ENCODE results near the gene CEP290. TPM values are rescaled to one million over a fixed set of nuclear protein-coding genes. Genes with fewer than 3 reads are reported as not detected.

The CEP290 gene
- total RNA-seq, 4 donors from 2014 or later: 5.6 to 77.8 (median 16.3) TPM

DNA sequence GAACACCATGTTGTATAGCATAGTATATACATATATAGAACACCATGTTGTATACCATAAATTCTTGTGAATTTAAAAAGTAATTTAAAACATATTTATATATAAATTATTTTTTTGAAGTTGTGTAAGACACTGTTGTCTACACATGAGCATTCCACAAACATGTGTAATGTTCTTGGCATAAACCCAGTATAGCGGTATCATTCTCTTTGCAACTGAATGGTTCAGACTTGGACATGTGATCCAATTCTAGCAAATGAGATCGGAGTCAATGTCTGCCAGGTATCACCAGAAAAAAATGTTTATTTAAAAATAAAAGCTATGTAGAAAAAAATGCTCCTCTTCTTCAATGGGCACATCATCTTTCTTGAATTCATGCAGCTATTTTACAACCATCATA lies 33.9 kb downstream of the CEP290 start:
- no peaks in the 10 kb centered on the region for H3K9me3 ChIP-seq
- H3K27ac ChIP-seq: no peak overlapping the region
- TF ChIP-seq, protein P1, sequence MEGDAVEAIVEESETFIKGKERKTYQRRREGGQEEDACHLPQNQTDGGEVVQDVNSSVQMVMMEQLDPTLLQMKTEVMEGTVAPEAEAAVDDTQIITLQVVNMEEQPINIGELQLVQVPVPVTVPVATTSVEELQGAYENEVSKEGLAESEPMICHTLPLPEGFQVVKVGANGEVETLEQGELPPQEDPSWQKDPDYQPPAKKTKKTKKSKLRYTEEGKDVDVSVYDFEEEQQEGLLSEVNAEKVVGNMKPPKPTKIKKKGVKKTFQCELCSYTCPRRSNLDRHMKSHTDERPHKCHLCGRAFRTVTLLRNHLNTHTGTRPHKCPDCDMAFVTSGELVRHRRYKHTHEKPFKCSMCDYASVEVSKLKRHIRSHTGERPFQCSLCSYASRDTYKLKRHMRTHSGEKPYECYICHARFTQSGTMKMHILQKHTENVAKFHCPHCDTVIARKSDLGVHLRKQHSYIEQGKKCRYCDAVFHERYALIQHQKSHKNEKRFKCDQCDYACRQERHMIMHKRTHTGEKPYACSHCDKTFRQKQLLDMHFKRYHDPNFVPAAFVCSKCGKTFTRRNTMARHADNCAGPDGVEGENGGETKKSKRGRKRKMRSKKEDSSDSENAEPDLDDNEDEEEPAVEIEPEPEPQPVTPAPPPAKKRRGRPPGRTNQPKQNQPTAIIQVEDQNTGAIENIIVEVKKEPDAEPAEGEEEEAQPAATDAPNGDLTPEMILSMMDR (IDR thresholded peaks at IDR 0.05): no peak
- no peak for TF ChIP-seq POLR2A (IDR thresholded peaks at IDR 0.05)
- no peaks in the 10 kb centered on the region for H3K4me1 ChIP-seq
- H3K4me3 ChIP-seq: no peak overlapping the region
- intact Hi-C loops (cut with DNase I; ENCODE audit: low total_unique reads): no loop called here
- DNase-seq: no peak
- no peaks in the 10 kb centered on the region for H3K27me3 ChIP-seq
- no peaks in the 10 kb centered on the region for H3K36me3 ChIP-seq

DNA sequence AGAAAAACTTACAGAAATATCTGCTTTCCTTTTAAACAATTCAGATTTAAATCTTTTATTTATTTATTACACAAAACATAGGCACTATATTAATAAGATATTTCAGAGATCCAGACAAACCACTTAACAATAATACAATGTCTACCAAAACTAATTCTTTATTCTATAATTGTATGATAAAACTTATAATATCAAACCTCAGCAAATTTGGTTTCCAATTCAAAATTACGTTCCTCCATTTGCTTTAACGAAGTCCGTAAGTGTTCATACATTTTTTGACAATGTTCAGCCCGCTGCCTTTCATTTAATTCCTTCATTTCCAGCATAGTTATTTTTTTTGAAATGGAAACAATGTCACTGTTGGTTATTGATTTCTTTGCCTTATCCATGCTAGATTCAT lies 48.3 kb downstream of the CEP290 start:
- Histone ChIP-seq H3K27me3 (no peaks in the 10 kb centered on the region), H3K36me3 (no peaks in the 10 kb centered on the region), H3K9me3 (no peaks in the 10 kb centered on the region), H3K4me1 (no peaks in the 10 kb centered on the region), H3K27ac (no peak overlapping the region), H3K4me3 (no peak overlapping the region)
- TF ChIP-seq, protein P1 (IDR thresholded peaks at IDR 0.05): no peak
- no peak for TF ChIP-seq POLR2A (IDR thresholded peaks at IDR 0.05)
- DNase-seq: no peak
- intact Hi-C loops (cut with DNase I; ENCODE audit: low total_unique reads): no loop called here

DNA sequence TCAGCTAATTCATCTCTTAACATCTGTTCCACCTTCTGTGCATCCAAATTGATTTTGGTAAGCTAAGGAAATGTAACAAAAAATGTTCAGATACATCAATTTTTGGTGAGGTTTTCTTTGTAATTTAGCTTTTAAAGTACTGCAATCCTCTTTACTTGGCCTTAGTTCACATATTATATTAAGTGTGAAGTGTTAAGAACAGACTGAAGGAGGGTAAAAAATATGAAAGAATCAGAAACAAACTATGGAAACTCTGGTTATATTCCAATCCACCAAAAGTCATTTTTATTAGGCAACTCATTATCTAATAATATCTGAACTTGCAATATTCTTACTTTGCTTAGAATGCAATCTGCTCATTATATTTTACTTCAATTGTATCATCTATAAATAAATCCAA lies 49.1 kb downstream of the CEP290 start:
- no peaks in the 10 kb centered on the region for H3K4me1 ChIP-seq
- no peak overlapping the region for H3K27ac ChIP-seq
- intact Hi-C loops (cut with DNase I; ENCODE audit: low total_unique reads): no loop called here
- no peak for TF ChIP-seq POLR2A (IDR thresholded peaks at IDR 0.05)
- TF ChIP-seq, protein P1 (IDR thresholded peaks at IDR 0.05): no peak
- no peak overlapping the region for H3K4me3 ChIP-seq
- no peaks in the 10 kb centered on the region for H3K27me3 ChIP-seq
- H3K36me3 ChIP-seq: no peaks in the 10 kb centered on the region
- H3K9me3 ChIP-seq: no peaks in the 10 kb centered on the region
- DNase-seq: no peak

DNA sequence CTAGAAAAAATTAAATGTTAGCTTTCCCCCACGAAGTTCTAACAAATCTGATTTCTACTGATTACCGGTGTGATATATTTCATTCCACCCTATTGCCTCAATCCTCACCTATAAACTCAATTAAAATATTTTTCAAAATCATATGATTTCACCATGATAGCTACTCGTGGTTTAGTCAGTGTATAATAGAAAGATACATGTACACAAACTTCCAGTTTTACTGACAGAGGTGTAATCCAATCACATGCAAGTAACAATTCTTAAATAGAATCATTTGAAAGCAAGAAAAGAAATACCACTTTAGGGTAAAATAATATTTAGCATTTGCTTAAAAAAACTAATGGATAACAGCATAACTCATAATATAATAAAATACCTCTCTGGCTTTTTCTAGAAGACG lies 57.7 kb downstream of the CEP290 start:
- Histone ChIP-seq H3K36me3 (no peaks in the 10 kb centered on the region), H3K4me1 (no peaks in the 10 kb centered on the region), H3K9me3 (no peaks in the 10 kb centered on the region), H3K27ac (no peak overlapping the region), H3K4me3 (no peak overlapping the region), H3K27me3 (no peaks in the 10 kb centered on the region)
- TF ChIP-seq, protein P1 (IDR thresholded peaks at IDR 0.05): no peak
- no peak for TF ChIP-seq POLR2A (IDR thresholded peaks at IDR 0.05)
- intact Hi-C loops (cut with DNase I; ENCODE audit: low total_unique reads): no loop called here
- DNase-seq: no peak

DNA sequence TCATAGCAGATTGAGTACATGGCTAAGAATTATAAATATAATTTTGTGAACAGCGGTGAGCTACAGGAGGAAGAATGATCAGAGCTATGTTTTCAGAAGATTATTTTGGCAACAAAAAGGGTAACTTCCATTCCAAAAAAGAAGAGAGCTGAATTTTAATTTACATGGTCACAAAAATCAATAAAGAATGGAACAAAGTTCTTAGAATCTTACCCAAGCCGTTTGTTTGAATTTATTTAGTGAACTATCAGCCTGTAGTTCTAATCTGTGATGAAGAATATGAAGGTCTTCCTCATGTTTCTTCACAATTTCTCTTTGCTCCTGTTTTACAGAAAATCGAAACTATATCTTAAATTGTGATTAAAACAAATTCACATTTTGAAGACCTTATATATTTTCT lies 58.3 kb downstream of the CEP290 start:
- no peaks in the 10 kb centered on the region for H3K9me3 ChIP-seq
- H3K4me1 ChIP-seq: no peaks in the 10 kb centered on the region
- H3K27me3 ChIP-seq: no peaks in the 10 kb centered on the region
- TF ChIP-seq, protein P1 (IDR thresholded peaks at IDR 0.05): no peak
- TF ChIP-seq POLR2A (IDR thresholded peaks at IDR 0.05): no peak
- intact Hi-C loops (cut with DNase I; ENCODE audit: low total_unique reads): no loop called here
- no peaks in the 10 kb centered on the region for H3K36me3 ChIP-seq
- no peak for DNase-seq
- H3K4me3 ChIP-seq: no peak overlapping the region
- H3K27ac ChIP-seq: no peak overlapping the region

Data from uterus (tissue), 4 donors.